Mucosa of rectum (tissue), 2 donors: ENCODE data around the gene PPME1.

Experiments
- H3K27ac ChIP-seq, 2 donors: one replicate each; pipeline ENCODE4 v1.7.0; 2013; ENCODE audit warnings: inconsistent platforms in 2 of 2, low read depth in 2 of 2, low read length in 2 of 2
- H3K27me3 ChIP-seq, 2 donors: one replicate each; pipeline ENCODE4 v1.7.0; 2013; ENCODE audit warnings: low read length in 2 of 2; ENCODE audit not compliant: control insufficient read depth in 2 of 2, insufficient read depth in 2 of 2
- H3K36me3 ChIP-seq, 2 donors: one replicate each; pipeline ENCODE4 v1.7.0; 2013; ENCODE audit warnings: low read length in 2 of 2; ENCODE audit not compliant: control insufficient read depth in 2 of 2, insufficient read depth in 2 of 2
- H3K4me1 ChIP-seq, 2 donors: one replicate each; pipeline ENCODE4 v1.7.0; 2013; ENCODE audit warnings: low read length in 2 of 2, mild to moderate bottlenecking in 1 of 2; ENCODE audit not compliant: control insufficient read depth in 2 of 2, insufficient read depth in 2 of 2
- H3K4me3 ChIP-seq, 2 donors: one replicate each; pipeline ENCODE4 v1.7.0; 2013; ENCODE audit warnings: low read length in 2 of 2
- H3K9ac ChIP-seq, 2 donors: one replicate each; pipeline ENCODE4 v1.7.0; 2013; ENCODE audit warnings: low read length in 2 of 2, low read depth in 1 of 2, mild to moderate bottlenecking in 1 of 2
- H3K9me3 ChIP-seq, 2 donors: one replicate each; pipeline ENCODE4 v1.7.0; 2013; ENCODE audit warnings: low read length in 2 of 2; ENCODE audit not compliant: control insufficient read depth in 2 of 2
- donor health status: healthy.
- donor health status: Normal muscosa, but diverticular disease.

PPME1 gene

GRCh38 chr11:74185695-74186094 is 14.6 kb downstream of the PPME1 start:
- Histone ChIP-seq H3K36me3 (no peaks in the 10 kb centered on the region), H3K27me3 (no peaks in the 10 kb centered on the region), H3K4me3 (no peak overlapping the region), H3K9ac (no peak overlapping the region), H3K9me3 (no peaks in the 10 kb centered on the region), H3K27ac (no peak overlapping the region), H3K4me1 (no peaks in the 10 kb centered on the region)

DNA sequence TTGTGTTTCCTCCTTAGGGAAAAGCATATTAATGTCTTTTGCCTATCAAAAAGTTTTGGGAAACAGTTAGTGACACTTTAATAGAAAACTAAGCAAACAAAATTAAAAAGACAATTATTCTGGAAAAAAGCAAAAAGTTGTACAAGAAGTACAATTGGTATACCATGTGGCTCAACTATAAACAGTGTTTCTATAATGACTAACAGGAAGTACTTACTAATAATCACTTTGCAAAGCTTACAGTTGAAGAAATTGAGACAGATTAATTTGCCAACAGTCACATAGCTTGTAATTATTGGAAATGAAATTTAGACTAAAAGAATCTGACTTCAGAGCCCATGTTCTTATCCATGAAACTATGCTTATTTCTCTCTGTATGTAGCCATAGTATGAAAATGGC is 24.7 kb downstream of the PPME1 start:
- H3K27ac ChIP-seq, result no peak overlapping the region
- no peak overlapping the region for H3K4me3 ChIP-seq

GRCh38 chr11:74196781-74197486 is 25.8 kb downstream of the PPME1 start:
- no peak overlapping the region for H3K9ac ChIP-seq
- H3K4me1 ChIP-seq, result no peaks in the 10 kb centered on the region
- H3K27me3 ChIP-seq, result no peaks in the 10 kb centered on the region
- no peaks in the 10 kb centered on the region for H3K9me3 ChIP-seq
- H3K36me3 ChIP-seq, result no peaks in the 10 kb centered on the region
- H3K4me3 ChIP-seq, result no peak overlapping the region
- H3K27ac ChIP-seq, result no peak overlapping the region

More for the DNA sequence above, 24.7 kb downstream of the PPME1 start:
- peaks cover 0 to 4% of the 10 kb centered on the region in 2 donors for H3K36me3 ChIP-seq
- no peaks in the 10 kb centered on the region for H3K27me3 ChIP-seq
- H3K9ac ChIP-seq, result no peak overlapping the region
- H3K4me1 ChIP-seq, result no peaks in the 10 kb centered on the region
- H3K9me3 ChIP-seq, result no peaks in the 10 kb centered on the region

GRCh38 chr11:74203966-74204365 is 32.9 kb downstream of the PPME1 start:
- H3K4me3 ChIP-seq, result no peak overlapping the region
- no peaks in the 10 kb centered on the region for H3K27me3 ChIP-seq
- no peaks in the 10 kb centered on the region for H3K4me1 ChIP-seq
- H3K9me3 ChIP-seq, result no peaks in the 10 kb centered on the region
- peaks cover 10 to 12% of the 10 kb centered on the region in 2 donors for H3K36me3 ChIP-seq
- H3K9ac ChIP-seq, result no peak overlapping the region
- H3K27ac ChIP-seq, result no peak overlapping the region

GRCh38 chr11:74204701-74205100 is 33.6 kb downstream of the PPME1 start:
- H3K27ac ChIP-seq, result no peak overlapping the region
- H3K9me3 ChIP-seq, result no peaks in the 10 kb centered on the region
- H3K27me3 ChIP-seq, result no peaks in the 10 kb centered on the region
- H3K9ac ChIP-seq, result no peak overlapping the region
- H3K4me1 ChIP-seq, result no peaks in the 10 kb centered on the region
- no peak overlapping the region for H3K4me3 ChIP-seq
- H3K36me3 ChIP-seq, result peaks cover 16 to 17% of the 10 kb centered on the region in 2 donors

DNA sequence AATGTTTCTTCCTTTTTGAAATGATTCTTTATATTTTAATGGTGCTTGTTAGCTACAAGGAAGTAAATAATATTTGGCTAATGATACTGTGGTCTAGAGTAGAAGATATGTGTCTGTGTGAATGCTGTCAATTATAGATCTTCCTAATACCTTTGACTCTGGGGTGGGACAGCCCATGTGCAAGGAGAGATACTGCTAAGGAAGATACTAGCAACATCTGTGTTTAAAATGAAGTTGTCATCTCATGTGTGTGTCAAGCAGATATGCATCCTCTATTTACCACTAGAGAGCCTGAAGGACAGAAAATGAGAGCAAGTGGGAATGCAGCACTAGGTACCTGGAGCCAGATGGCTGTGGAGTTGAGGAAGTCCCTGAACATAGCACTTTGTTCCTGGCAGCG is 34.1 kb downstream of the PPME1 start:
- H3K27ac ChIP-seq, result no peak overlapping the region
- H3K4me3 ChIP-seq, result no peak overlapping the region
- H3K9me3 ChIP-seq, result no peaks in the 10 kb centered on the region
- H3K9ac ChIP-seq, result no peak overlapping the region
- H3K36me3 ChIP-seq, result peaks cover 17 to 20% of the 10 kb centered on the region in 2 donors
- no peaks in the 10 kb centered on the region for H3K4me1 ChIP-seq
- no peaks in the 10 kb centered on the region for H3K27me3 ChIP-seq

GRCh38 chr11:74206746-74207145 is 35.7 kb downstream of the PPME1 start:
- Histone ChIP-seq H3K27me3 (no peaks in the 10 kb centered on the region), H3K4me1 (no peaks in the 10 kb centered on the region), H3K27ac (no peak overlapping the region), H3K36me3 (peaks cover 17 to 20% of the 10 kb centered on the region in 2 donors), H3K9ac (no peak overlapping the region), H3K4me3 (no peak overlapping the region), H3K9me3 (no peaks in the 10 kb centered on the region)

- Histone ChIP-seq H3K9ac (no peak overlapping the region), H3K27me3 (no peaks in the 10 kb centered on the region), H3K36me3 (peaks cover 20 to 26% of the 10 kb centered on the region in 2 donors), H3K4me1 (no peaks in the 10 kb centered on the region), H3K27ac (no peak overlapping the region), H3K9me3 (no peaks in the 10 kb centered on the region), H3K4me3 (no peak overlapping the region)
These were observed 37.4 kb downstream of the PPME1 start for GRCh38 chr11:74208507-74208906.

DNA sequence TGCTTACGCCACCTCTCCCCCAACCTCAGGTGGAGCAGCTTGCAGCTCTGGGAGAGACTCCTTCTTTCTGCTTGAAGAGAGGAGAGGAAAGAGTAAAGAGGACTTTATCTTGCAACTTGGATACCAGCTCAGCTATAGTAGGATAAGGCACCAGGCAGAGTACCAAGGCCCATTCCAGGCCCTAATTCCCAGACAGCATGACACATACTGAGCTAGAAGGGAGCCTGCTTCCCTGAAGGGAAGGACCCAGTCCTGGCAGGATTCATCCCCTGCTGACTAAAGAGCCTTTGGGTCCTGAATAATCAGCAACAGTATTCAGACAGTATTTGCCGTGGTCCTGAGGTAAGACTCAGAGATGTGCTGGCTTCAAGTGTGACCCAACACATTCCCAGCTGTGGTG is 41.4 kb downstream of the PPME1 start:
- Histone ChIP-seq H3K4me1 (no peaks in the 10 kb centered on the region), H3K36me3 (peaks cover 14 to 20% of the 10 kb centered on the region in 2 donors), H3K9ac (no peak overlapping the region), H3K9me3 (no peaks in the 10 kb centered on the region), H3K4me3 (no peak overlapping the region), H3K27me3 (no peaks in the 10 kb centered on the region), H3K27ac (no peak overlapping the region)

- Histone ChIP-seq H3K27ac (no peak overlapping the region), H3K9ac (no peak overlapping the region), H3K4me1 (no peaks in the 10 kb centered on the region), H3K27me3 (no peaks in the 10 kb centered on the region), H3K4me3 (no peak overlapping the region), H3K9me3 (no peaks in the 10 kb centered on the region), H3K36me3 (no peaks in the 10 kb centered on the region)
These were observed 49.3 kb downstream of the PPME1 start for GRCh38 chr11:74220376-74220775.
